ENCODE data around the gene PLPPR4.
A peak's percentile ranks its signal among the peaks of the same experiment; 100 is the strongest.
"Not testable (repeated sequence)": the region's sequence is repeated elsewhere in the genome, so short reads cannot be mapped to it uniquely, and the experiment has no call there.

The PLPPR4 gene

DNA sequence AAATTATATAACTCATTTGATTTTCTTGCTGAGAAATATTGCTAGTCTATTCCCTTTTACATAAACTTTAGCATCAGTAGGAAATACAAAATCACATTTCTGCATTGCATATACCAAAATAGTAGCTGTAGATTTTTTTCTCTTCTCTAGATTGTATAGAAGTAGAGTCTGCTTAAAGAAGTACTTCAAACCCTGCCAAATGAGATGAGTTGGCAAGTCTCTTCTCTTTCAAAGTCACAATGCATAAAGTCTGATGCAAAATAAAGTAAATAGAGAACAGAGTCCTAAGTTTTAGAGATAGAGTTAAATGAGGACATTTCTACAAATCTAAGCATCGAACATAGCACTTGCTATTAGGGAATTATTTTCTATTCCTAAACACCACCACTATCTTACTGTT, 6.4 kb downstream of the PLPPR4 start:
- no peak for DNase-seq

DNA sequence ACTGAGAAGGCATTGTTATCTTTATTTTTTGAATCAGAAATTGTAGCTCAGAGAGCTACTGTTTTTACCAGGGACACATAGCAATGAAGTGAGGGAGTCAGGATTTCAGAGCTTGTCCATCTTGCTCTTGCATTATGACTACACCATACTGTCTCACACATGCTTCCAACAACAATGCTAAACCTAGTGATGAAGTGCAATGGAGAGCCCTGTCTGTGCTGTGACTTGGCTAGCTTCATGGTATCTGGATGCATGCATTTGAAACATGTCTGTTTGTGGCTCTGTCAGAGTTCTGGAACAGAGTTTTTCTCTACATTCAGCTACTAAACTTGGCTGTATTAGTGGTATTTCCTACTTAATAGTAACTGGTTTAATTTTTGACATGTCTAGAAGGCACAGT, 7.0 kb downstream of the PLPPR4 start:
- DNase-seq = no peak

DNA sequence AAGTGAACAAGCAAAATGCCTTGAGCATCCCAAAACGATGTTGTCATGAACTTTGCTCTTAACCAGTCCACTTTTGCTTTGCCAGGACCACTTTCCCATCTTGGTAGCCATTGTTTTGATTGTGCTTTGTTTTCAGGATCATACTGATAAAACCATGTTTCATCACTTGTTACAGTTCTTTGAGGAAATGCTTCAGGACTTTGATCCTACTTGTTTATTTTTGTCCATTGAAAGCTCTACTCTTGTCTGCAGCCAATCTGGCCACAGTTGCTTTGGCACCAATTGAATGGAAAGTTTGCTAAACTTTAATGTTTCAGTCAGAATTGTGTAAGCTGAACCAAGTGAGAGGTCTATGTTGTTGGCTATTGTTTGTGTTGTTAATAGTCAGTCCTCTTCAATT, 12.8 kb downstream of the PLPPR4 start:
- DNase-seq = no peak

GRCh38 chr1:99279525-99279924, 15.2 kb downstream of the PLPPR4 start:
- no peak for DNase-seq

DNA sequence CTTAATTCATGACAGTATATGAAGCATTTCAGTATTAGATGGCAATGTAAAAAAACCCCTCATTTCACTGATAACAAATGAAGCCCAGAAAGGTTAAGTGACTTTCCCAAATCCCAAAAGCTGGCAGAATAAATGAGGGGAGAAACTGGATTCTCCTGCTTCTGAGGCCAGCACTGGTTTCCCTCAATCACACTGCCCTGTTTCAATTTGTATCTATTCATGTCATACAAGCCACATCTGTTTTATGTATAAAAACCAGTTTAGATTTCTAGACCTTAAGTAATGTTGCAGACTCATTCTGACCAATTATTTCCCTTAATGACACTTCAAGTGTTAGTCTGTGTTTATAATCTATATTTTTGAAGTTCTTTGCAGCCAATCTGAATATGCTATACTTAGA, 16.8 kb downstream of the PLPPR4 start:
- no peak for DNase-seq

DNA sequence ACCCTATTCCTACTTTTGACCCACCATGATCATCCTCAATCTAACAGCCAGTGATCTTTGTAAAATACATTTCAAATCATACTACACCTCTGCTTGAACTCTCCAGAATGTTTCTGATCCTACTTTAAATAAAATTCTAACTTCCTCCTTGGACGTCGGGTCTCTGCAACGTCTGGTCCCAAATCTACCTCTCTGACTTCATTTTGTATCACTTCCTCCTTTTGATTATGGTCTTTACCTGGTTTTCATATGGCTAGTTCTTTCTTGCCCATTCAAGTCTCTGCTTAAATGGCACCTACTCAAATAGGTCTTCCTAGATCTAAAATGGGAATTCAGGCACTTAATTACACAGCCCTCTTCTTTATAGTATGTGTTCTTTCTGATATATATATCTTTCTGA, 18.2 kb downstream of the PLPPR4 start:
- DNase-seq = no peak

- DNase-seq = not testable (repeated sequence)
Measured at GRCh38 chr1:99283521-99283920, 19.2 kb downstream of the PLPPR4 start.

DNA sequence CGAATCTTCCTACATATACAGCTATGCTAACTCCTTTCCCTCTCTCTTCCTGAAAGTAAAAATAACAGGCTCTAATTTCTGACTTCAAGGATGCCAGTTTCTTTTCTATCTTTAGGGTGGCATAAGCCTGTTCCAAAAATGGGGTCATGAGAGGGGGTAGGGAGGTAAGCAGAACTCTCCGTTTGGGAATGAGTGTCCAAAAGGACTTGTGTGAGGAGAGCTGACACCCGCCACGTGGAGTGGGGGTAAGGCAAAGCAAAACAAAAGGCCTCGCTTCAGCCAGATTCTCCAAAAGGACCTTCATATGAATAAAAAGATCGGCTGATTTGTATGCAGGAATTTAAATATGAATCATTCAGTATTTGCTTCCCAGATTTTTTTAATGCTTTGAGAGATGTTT, 28.6 kb downstream of the PLPPR4 start:
- DNase-seq = no peak

- DNase-seq = no peak
Measured at GRCh38 chr1:99297923-99298322, 33.6 kb downstream of the PLPPR4 start.

DNA sequence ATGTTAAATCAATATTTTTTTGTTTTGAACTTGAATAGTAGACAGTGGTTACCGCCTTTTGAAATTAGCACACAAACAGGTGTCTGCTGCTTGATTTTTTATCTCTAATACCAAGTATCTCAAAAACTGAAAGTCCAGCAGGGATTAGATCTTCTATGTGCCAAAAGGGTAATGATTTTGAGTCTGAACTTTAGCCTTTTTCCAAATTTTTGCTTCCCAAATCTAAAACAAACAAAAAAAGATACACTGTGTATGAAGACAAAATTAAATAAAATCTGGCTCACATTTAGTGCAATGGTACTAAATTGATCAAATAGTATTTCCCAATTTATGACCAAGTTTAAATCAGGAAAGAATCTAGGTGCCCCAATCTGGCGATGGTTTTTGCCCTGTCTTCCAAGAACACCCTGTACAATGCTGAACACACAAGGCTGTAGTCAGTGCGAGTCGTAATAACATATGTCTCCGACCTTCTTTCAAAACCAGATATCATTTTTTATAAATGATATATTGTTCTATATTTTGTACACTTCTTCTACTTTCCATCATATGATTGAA, 40.5 kb downstream of the PLPPR4 start:
- DNase-seq = no peak

GRCh38 chr1:99305626-99306025, 41.3 kb downstream of the PLPPR4 start:
- no peak for DNase-seq

- no peak for DNase-seq
Measured at GRCh38 chr1:99306056-99306455, 41.8 kb downstream of the PLPPR4 start.

DNA sequence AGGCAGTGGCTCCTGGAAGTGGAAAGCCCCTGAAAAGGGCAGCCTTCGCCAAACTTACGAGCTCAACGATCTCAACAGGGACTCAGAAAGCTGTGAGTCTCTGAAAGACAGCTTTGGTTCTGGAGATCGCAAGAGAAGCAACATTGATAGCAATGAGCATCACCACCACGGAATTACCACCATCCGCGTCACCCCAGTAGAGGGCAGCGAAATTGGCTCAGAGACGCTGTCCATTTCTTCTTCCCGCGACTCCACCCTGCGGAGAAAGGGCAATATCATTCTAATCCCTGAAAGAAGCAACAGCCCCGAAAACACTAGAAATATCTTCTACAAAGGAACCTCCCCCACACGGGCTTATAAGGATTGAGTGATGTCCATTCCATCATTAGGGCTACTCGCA, 42.4 kb downstream of the PLPPR4 start:
- DNase-seq = no peak

- DNase-seq = no peak
Measured at GRCh38 chr1:99315305-99315704, 51.0 kb downstream of the PLPPR4 start.

DNA sequence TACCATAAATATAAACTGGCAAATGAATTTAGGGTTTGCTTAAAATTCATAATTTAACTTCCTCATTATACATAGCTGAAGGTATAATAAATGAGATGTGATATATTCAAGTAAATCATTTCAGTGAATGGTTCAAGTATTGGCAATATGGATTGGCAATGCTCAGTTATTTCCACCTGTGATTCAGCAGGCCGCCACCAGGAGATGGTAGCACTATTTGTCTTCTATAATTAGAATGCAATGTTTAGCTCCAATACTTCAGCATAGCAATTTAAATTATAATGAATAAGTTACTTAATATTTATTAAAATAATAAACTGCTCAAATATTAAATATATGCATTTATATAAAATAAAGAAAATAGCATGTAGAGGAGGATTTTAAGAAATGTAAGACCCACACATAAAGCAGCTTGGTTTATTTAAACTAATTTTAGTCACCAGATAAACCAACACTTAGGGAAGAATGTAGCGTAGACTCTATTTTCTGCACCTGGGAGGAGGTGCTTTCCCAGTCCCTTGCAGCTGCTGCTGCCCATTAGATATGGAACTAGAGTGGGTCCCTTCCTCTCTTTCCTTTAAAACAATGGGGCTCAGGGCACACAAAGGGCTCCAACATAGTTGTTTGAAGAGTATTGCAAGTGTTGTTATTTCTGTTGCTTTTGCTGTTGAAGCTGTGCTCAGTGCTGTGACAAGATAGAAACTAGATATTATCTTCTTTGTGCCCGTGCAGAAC, 62.1 kb downstream of the PLPPR4 start:
- no peak for DNase-seq

GRCh38 chr1:99327357-99327756, 63.1 kb downstream of the PLPPR4 start:
- peak; percentile 17 for DNase-seq

DNA sequence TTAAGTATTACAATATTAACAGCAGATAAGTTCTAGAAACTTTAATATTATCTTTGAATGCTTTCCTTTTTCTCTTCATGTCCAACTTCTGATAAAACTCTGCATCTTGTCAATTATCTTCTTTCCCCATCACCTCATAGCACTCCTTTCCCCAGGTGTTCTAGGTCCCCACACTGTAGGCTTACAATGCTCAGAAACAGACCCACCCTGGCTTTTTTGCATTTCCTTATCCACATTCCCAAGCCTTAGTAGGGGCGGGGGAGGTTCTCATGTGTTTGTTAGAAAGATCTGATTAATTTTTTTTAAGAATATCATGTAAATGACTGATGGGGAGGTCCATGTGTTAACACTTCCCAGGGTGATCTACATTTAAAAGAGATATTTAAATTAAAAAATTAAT, 63.9 kb downstream of the PLPPR4 start:
- no peak for DNase-seq

- no peak for DNase-seq
Measured at GRCh38 chr1:99331083-99331482, 66.8 kb downstream of the PLPPR4 start.

DNA sequence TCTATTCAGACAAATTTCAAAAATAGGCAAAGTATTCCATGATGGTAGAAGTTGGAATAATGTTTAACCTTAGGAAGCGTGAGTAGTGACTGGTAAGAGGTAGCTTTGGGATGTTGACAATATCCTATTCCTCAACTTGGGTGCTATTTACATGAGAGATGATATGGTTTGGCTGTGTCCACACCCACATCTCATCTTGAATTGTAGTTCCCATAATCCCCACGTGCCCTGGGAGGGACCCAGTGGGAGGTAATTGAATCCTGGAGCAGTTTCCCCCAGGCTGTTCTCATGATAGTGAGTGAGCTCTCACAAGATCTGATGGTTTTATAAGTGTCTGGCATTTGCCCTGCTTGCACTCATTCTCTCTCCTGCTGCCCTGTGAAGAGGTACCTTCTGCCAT, 67.3 kb downstream of the PLPPR4 start:
- DNase-seq = no peak

GRCh38 chr1:99332561-99332960, 68.3 kb downstream of the PLPPR4 start:
- no peak for DNase-seq

DNA sequence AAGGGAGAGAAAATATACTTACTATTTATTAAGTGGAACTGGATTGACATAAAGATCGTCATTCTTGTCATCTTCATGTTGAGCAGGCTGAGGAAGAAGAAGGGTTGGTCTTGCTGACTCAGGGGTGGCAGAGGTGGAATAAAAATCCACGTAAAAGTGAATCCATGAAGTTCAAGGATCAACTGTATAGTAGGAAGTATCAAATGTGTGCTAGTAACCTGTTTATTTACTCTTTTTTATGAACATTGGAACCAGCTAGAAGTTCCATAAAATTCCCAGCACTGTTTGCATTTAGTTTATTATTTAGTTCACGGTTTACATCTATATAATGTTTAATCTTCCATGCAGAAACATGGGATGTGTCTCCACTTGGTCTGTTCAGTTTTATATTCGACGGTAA, 70.7 kb downstream of the PLPPR4 start:
- no peak for DNase-seq

DNA sequence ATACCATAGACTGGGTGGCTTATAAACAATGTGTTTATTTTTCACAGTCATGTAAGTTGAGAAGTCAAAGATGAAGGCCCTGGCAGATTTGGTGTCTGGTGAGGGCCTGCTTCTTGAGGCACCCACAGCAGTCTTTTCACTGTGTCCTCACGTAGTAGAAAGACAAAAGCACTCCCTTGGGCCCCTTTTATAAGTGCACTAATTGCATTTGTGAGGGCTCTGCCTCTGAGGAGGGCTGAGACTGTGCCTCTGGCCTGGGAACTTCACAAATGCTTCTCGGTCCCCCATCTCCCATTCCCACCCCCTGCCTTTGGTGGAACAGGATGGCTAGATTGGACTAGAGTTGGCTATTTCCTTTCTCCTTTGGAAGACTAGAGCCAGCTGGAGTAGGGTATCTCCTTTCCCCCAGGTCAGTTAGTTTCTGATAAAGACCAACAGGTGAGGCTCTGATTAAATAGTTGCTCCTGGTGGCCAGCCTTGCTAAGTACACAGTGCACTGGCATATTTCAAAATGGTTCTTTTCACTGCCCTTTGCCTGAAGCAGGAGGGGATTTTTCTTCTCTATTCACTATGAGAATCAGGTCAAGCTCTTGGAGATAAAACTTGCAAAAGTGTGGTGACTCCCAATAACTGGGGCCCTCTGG, 82.9 kb downstream of the PLPPR4 start:
- DNase-seq = no peak

GRCh38 chr1:99348397-99349132, 84.3 kb downstream of the PLPPR4 start:
- DNase-seq = no peak

GRCh38 chr1:99352821-99353220, 88.5 kb downstream of the PLPPR4 start:
- DNase-seq = no peak

Measured in NCI-H1105 (cell line).